ENCODE measurements around the gene UBE2J2. TPM values are rescaled to one million over a fixed set of nuclear protein-coding genes. Genes with fewer than 3 reads are reported as not detected.

The UBE2J2 gene
- total and polyA plus RNA-seq, 2 experiments from 2014 or later, result 49.7 to 63.5 TPM

DNA sequence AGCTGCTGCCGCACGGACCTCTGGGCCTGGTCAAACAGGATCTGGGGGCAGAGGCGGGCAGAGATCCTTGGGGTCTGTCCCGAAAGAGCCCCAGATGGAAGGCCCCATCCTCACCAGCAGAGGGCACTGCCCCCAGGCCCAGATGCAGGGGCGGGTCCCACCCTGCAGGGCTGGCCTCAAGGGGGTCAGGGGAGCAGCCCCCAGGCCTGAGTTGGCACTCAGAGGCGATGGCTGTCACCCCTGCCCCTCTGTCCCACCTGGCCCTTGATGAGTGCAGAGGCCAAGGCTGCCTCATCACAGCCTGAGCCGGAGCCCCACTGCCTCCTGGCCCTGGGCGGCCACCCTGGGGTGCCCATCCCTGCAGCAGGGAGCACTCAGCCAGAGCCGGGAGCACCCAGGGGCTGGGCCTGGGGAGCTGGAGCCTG lies 28.4 kb upstream of the UBE2J2 start:
- Histone ChIP-seq H2AFZ (no peak overlapping the region), H3K79me2 (ENCODE audit: insufficient read depth) (peaks cover 41% of the 10 kb centered on the region), H3K4me3 (no peak overlapping the region), H3K27ac (no peak overlapping the region), H3K36me3 (ENCODE audit: low read depth) (no peaks in the 10 kb centered on the region), H3K27me3 (replicated peaks; ENCODE audit: insufficient read depth) (no peaks in the 10 kb centered on the region), H3F3A (ENCODE audit: insufficient read depth) (no peaks in the 10 kb centered on the region), H3K4me1 (ENCODE audit: insufficient read depth) (peaks cover 22% of the 10 kb centered on the region), H3K4me2 (ENCODE audit: unreplicated experiment) (no peak overlapping the region), H3K9me2 (ENCODE audit: insufficient read depth) (no peaks in the 10 kb centered on the region), H3K9me3 (ENCODE audit: low read depth) (no peaks in the 10 kb centered on the region), H3K9ac (no peak overlapping the region), H4K20me1 (ENCODE audit: insufficient read depth) (no peaks in the 10 kb centered on the region)
- 87 to 97% methylated on average over 7 to 8 of the region's 9 CpGs for WGBS, 2 experiments (ENCODE audit: low coverage in 1 of 2, low lambda C conversion rate in 2 of 2, missing lambda C conversion rate in 2 of 2)
- TF ChIP-seq EZH2phosphoT487 (IDR thresholded peaks at IDR 0.05; ENCODE audit: insufficient read depth, low read depth) (no peak), EZH2 (IDR thresholded peaks at IDR 0.05; ENCODE audit: insufficient read depth, poor library complexity, severe bottlenecking) (no peak)
- DNase-seq, result no peak
- in situ Hi-C loops (cut with MboI), result no loop called here

DNA sequence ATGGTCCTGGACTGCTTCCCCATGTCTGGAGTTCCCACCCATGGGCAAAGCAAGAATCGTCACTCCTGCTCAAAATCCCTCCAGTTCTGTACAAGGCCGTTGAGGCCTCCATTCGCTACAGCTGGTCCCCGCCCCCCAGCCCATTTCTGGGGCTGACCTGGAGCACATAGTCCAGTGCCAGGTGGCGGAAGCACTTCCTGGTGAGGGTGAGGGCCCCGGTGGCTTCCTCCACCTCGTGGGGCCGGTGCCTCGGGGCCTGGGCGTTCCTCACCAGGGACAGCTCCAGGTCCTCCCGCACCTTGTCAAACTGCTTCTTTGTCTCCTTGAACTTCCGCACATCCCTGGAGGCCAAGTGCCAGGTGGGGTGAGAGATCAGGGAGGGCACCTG lies 26.7 kb upstream of the UBE2J2 start:
- in situ Hi-C loops (cut with MboI), result no loop called here
- TF ChIP-seq EZH2phosphoT487 (IDR thresholded peaks at IDR 0.05; ENCODE audit: insufficient read depth, low read depth) (no peak), EZH2 (IDR thresholded peaks at IDR 0.05; ENCODE audit: insufficient read depth, poor library complexity, severe bottlenecking) (no peak)
- no peak overlapping the region for H3K9ac ChIP-seq
- no peak overlapping the region for H2AFZ ChIP-seq
- peaks cover 9% of the 10 kb centered on the region for H3K4me1 ChIP-seq (ENCODE audit: insufficient read depth)
- no peaks in the 10 kb centered on the region for H3K9me2 ChIP-seq (ENCODE audit: insufficient read depth)
- no peaks in the 10 kb centered on the region for H3K36me3 ChIP-seq (ENCODE audit: low read depth)
- H3K27ac ChIP-seq, result no peak overlapping the region
- WGBS, 2 experiments (ENCODE audit: low coverage in 1 of 2, low lambda C conversion rate in 2 of 2, missing lambda C conversion rate in 2 of 2), result 94 to 95% methylated on average over 11 to 12 of the region's 12 CpGs
- H3K4me3 ChIP-seq, result no peak overlapping the region
- H3K27me3 ChIP-seq (replicated peaks; ENCODE audit: insufficient read depth), result no peaks in the 10 kb centered on the region
- peaks cover 26% of the 10 kb centered on the region for H3K79me2 ChIP-seq (ENCODE audit: insufficient read depth)
- no peaks in the 10 kb centered on the region for H3K9me3 ChIP-seq (ENCODE audit: low read depth)
- H3K4me2 ChIP-seq (ENCODE audit: unreplicated experiment), result no peak overlapping the region
- no peaks in the 10 kb centered on the region for H3F3A ChIP-seq (ENCODE audit: insufficient read depth)
- no peaks in the 10 kb centered on the region for H4K20me1 ChIP-seq (ENCODE audit: insufficient read depth)
- no peak for DNase-seq

DNA sequence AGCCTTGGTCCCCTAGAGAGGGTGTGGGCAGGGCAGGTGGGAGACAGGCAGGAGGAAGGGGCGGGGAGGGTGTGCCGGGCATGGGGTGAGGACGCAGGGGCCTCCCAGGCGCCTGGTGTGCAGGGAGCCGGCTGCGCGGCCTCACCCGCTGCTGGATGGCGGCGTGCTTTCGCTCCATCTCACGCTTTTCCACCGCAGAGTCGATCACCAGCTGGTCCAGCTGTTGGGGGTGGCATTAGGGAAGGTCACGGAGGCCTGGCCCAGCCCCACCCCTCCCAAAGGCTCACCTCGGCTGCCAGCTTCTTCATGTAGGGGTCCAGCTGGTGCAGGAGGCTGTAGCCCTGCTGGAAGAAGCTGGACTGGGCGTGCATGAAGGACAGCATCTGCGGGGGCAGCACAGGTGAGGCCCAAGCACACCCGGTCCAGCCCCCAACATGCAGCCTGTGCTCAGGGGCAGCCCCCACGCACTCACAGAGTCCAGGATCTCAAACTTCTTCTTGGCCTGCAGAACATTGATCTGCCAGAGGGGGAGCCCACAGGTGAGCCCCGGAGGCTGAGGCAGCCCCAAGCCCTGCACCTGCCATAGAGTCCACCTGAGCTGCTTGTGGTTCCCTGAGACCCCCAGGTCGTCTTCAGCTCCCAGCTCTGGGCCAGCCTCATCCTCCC lies 26.2 kb upstream of the UBE2J2 start:
- Histone ChIP-seq H3K27me3 (replicated peaks; ENCODE audit: insufficient read depth) (no peaks in the 10 kb centered on the region), H3K9me2 (ENCODE audit: insufficient read depth) (no peaks in the 10 kb centered on the region), H3K9me3 (ENCODE audit: low read depth) (no peaks in the 10 kb centered on the region), H3K79me2 (ENCODE audit: insufficient read depth) (peaks cover 21% of the 10 kb centered on the region), H4K20me1 (ENCODE audit: insufficient read depth) (no peaks in the 10 kb centered on the region), H3K4me2 (ENCODE audit: unreplicated experiment) (no peak overlapping the region), H3K36me3 (ENCODE audit: low read depth) (no peaks in the 10 kb centered on the region), H2AFZ (no peak overlapping the region), H3K4me1 (ENCODE audit: insufficient read depth) (peaks cover 3% of the 10 kb centered on the region), H3F3A (ENCODE audit: insufficient read depth) (no peaks in the 10 kb centered on the region), H3K27ac (no peak overlapping the region), H3K4me3 (no peak overlapping the region), H3K9ac (no peak overlapping the region)
- in situ Hi-C loops (cut with MboI), result no loop called here
- TF ChIP-seq EZH2 (IDR thresholded peaks at IDR 0.05; ENCODE audit: insufficient read depth, poor library complexity, severe bottlenecking) (no peak), EZH2phosphoT487 (IDR thresholded peaks at IDR 0.05; ENCODE audit: insufficient read depth, low read depth) (no peak)
- 91 to 97% methylated on average over 11 to 22 of the region's 22 CpGs for WGBS, 2 experiments (ENCODE audit: low coverage in 1 of 2, low lambda C conversion rate in 2 of 2, missing lambda C conversion rate in 2 of 2)
- DNase-seq, result no peak

DNA sequence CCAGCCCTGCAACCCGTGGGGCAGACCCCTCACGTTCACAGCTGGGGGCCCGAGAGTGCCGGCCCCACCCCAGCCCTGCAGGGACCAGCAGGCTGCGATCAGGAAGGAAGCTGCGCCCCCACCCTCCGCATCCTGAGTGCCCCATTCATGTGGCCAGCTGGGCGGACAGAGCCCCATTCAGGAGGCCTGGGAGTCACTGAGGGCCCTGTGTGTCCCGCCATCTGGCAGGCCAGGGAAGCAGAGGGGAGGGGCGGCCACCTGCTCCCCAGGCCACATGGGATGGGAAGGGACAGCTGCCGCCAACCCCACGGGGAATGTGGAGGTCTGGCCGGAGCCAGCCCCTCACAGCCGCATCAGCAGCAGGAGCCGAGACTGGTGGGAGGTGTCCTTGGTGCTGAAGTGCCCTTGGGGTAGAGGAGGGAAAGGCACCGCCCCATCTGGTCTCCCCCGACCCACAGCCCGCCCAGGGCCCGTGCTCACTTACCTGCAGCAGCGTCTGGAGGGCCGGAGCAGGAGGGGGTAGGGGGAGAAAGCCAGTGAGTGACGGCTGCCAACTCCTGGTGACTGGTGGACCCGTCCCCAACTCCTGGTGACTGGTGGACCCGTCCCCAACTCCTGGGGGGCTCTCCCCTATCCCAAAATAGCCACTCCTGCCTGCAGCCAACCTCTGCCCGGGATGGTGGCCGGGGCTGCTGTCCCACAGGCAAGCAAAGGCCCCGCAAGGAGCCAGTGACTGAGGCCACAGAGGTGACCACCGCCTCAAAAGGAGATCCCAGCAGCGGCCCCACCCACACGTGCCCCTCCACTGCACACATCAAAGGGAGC lies 25.4 kb upstream of the UBE2J2 start:
- Histone ChIP-seq H3F3A (ENCODE audit: insufficient read depth) (no peaks in the 10 kb centered on the region), H3K27ac (no peak overlapping the region), H3K4me3 (no peak overlapping the region), H3K4me1 (ENCODE audit: insufficient read depth) (no peaks in the 10 kb centered on the region), H3K79me2 (ENCODE audit: insufficient read depth) (peaks cover 13% of the 10 kb centered on the region), H3K9me2 (ENCODE audit: insufficient read depth) (no peaks in the 10 kb centered on the region), H2AFZ (no peak overlapping the region), H3K9me3 (ENCODE audit: low read depth) (no peaks in the 10 kb centered on the region), H3K9ac (no peak overlapping the region), H4K20me1 (ENCODE audit: insufficient read depth) (no peaks in the 10 kb centered on the region), H3K27me3 (replicated peaks; ENCODE audit: insufficient read depth) (no peaks in the 10 kb centered on the region), H3K4me2 (ENCODE audit: unreplicated experiment) (no peak overlapping the region), H3K36me3 (ENCODE audit: low read depth) (no peaks in the 10 kb centered on the region)
- WGBS, 2 experiments (ENCODE audit: low coverage in 1 of 2, low lambda C conversion rate in 2 of 2, missing lambda C conversion rate in 2 of 2), result 88 to 90% methylated on average over 22 to 30 of the region's 30 CpGs
- in situ Hi-C loops (cut with MboI), result no loop called here
- DNase-seq, result no peak
- TF ChIP-seq EZH2 (IDR thresholded peaks at IDR 0.05; ENCODE audit: insufficient read depth, poor library complexity, severe bottlenecking), result no peak
- no peak for TF ChIP-seq EZH2phosphoT487 (IDR thresholded peaks at IDR 0.05; ENCODE audit: insufficient read depth, low read depth)
